Activated T-helper 2 cell treated with anti-CD3 and anti-CD28 coated beads, Interferon-gamma antibody, Interleukin-2, Interleukin-4, amounts not matched to agents 10 μg/mL and 5 μg/mL and 100 μg/mL, durations not matched to agents 14 hours and 24 hours and 36 hours (primary cell): ENCODE results near the gene ZNF546. TPM values are rescaled to one million over a fixed set of nuclear protein-coding genes. Genes with fewer than 3 reads are reported as not detected.
"Not testable (repeated sequence)": the region's sequence is repeated elsewhere in the genome, so short reads cannot be mapped to it uniquely, and the experiment has no call there.

Source experiments
- DNase-seq: peaks from one replicate; pipeline ENCODE4 v3.0.0; 2021; ENCODE audit warnings: low spot score
- H3K27ac Mint-ChIP-seq: one replicate; pipeline ENCODE4 v1.8.0; 2021; ENCODE audit warnings: mixed read lengths
- H3K27me3 Mint-ChIP-seq: one replicate; pipeline ENCODE4 v1.8.0; 2021; ENCODE audit warnings: low read depth, mixed read lengths
- H3K36me3 Mint-ChIP-seq: one replicate; pipeline ENCODE4 v1.8.0; 2021; ENCODE audit warnings: low read depth, mixed read lengths
- H3K4me1 Mint-ChIP-seq: one replicate; pipeline ENCODE4 v1.8.0; 2021; ENCODE audit warnings: low read depth, mixed read lengths
- H3K4me3 Mint-ChIP-seq: one replicate; pipeline ENCODE4 v1.8.0; 2021; ENCODE audit warnings: low read depth, mild to moderate bottlenecking, moderate library complexity, mixed read lengths
- H3K9me3 Mint-ChIP-seq: one replicate; pipeline ENCODE4 v1.8.0; 2021; ENCODE audit warnings: mixed read lengths
- intact Hi-C: fragments of 100-400 bp; cut with micrococcal nuclease; formaldehyde crosslinking; loops from one replicate; pipeline ENCODE4 v1.15.1; 2023
- total RNA-seq: library from RNA; stranded (reverse); gene quantifications from 2 replicates; pipeline ENCODE4 v1.2.3, GENCODE V29; 2022

ZNF546 gene
- total RNA-seq, result 4.6 and 5.2 TPM in 2 replicates

- intact Hi-C loops, result loop anchor here (1.0 to 5.0 kb wide), 3 partner anchors 26 to 93 kb away; partner anchors contain the start of genes PSMC4, ZNF780A and ZNF780B
- Mint-ChIP-seq H3K27me3 (no peaks in the 10 kb centered on the region), H3K4me3 (peak within 1 kb of the TSS; percentile 98), H3K4me1 (peaks cover 28% of the 10 kb centered on the region), H3K27ac (peak within 1 kb of the TSS; percentile 96), H3K36me3 (peaks cover 46% of the 10 kb centered on the region), H3K9me3 (peaks cover 21% of the 10 kb centered on the region)
- DNase-seq, result peak; percentile 89
Measured at GRCh38 chr19:39996811-39997637, at the start of gene ZNF546. ZNF546 (plus strand) TSS chr19:39997060; CDS start chr19:39998327, 1,267 bp downstream.

GRCh38 chr19:39949026-39949747 is 47.7 kb upstream of the ZNF546 start:
- Mint-ChIP-seq H3K9me3 (peaks cover 3% of the 10 kb centered on the region), H3K4me1 (peaks cover 45% of the 10 kb centered on the region), H3K4me3 (no peak overlapping the region), H3K36me3 (peaks cover 19% of the 10 kb centered on the region), H3K27ac (no peak overlapping the region), H3K27me3 (no peaks in the 10 kb centered on the region)
- DNase-seq, result no peak
- intact Hi-C loops, result no loop called here

DNA sequence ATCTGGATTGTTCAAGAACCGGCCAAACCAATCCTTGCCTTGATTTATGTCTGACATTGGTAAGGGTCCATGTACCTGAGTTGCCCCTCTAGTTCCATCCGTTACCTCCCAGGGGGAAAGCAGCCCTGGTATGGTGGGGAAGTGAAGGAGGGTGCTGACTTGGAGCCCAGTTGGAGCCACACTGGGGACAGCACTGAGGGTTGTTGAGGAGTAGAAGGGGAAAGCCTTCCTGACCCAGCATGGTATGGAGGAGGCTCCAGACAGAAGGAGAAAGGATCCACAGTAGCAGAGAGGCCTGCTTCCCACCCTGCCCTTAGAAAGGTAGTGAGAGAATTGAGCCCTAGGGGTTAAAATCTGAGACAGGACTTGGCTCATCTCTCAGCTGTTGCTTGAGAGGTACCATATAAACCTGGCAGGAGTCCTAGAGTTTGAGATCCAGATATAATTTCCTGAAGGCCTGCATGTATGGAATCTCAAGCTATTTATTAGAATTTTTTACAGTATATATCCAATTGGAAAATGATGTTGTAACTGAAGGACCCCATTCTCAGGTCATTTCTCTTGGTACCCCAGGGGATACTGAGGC is 45.7 kb upstream of the ZNF546 start:
- H3K27me3 Mint-ChIP-seq, result no peaks in the 10 kb centered on the region
- peaks cover 42% of the 10 kb centered on the region for H3K4me1 Mint-ChIP-seq
- intact Hi-C loops, result no loop called here
- H3K4me3 Mint-ChIP-seq, result no peak overlapping the region
- H3K27ac Mint-ChIP-seq, result peak overlapping the region; percentile 37
- no peak for DNase-seq
- H3K36me3 Mint-ChIP-seq, result peaks cover 16% of the 10 kb centered on the region
- H3K9me3 Mint-ChIP-seq, result peaks cover 3% of the 10 kb centered on the region

GRCh38 chr19:39951686-39952085 is 45.2 kb upstream of the ZNF546 start:
- Mint-ChIP-seq H3K27me3 (no peaks in the 10 kb centered on the region), H3K36me3 (peaks cover 16% of the 10 kb centered on the region), H3K4me1 (peaks cover 40% of the 10 kb centered on the region), H3K9me3 (peaks cover 3% of the 10 kb centered on the region), H3K27ac (peak overlapping the region; percentile 86), H3K4me3 (no peak overlapping the region)
- intact Hi-C loops, result no loop called here
- DNase-seq, result no peak

DNA sequence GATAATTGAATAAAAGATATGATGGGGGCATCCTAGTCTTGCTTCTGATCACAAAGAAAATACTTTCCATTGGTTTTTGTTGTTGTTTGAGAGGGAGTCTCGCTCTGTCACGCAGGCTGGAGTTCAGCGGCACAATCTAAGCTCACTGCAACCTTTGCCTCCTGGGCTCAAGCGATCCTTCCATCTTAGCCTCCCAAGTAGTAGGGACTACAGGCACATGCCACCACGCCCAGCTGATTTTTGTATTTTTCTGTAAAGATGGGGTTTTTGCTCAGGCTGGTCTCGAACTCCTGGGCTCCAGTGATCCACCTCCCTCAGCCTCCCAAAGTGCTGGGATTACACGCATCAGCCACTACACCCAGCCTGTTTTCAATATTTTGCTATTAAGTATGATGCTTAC is 42.9 kb upstream of the ZNF546 start:
- DNase-seq, result no peak
- no peak overlapping the region for H3K4me3 Mint-ChIP-seq
- peaks cover 3% of the 10 kb centered on the region for H3K9me3 Mint-ChIP-seq
- H3K27me3 Mint-ChIP-seq, result no peaks in the 10 kb centered on the region
- intact Hi-C loops, result no loop called here
- peak overlapping the region; percentile 86 for H3K27ac Mint-ChIP-seq
- H3K4me1 Mint-ChIP-seq, result peaks cover 44% of the 10 kb centered on the region
- H3K36me3 Mint-ChIP-seq, result peaks cover 16% of the 10 kb centered on the region

GRCh38 chr19:39957886-39958285 is 39.0 kb upstream of the ZNF546 start:
- H3K9me3 Mint-ChIP-seq, H3K27me3 Mint-ChIP-seq: not testable (repeated sequence)
- peaks cover 37% of the 10 kb centered on the region for H3K4me1 Mint-ChIP-seq

DNA sequence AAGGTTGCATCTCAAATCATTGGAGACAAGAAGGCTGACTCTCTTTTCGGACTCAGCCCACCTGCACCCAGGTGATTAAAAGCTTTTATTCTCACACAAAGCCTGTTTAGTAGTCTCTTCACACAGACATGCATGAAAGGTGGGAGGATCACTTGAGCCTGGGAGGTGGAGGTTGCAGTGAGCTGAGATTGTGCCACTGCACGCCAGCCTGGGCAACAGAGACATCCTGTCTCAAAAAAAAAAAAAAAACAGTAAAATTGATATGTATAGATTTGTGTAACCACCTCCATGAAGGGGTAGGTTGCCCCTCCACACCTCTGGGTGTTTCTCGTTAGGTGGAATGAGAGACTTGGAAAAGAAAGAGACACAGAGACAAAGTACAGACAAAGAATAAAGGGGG is 37.9 kb upstream of the ZNF546 start:
- H3K4me1 Mint-ChIP-seq, result peaks cover 30% of the 10 kb centered on the region
- H3K27ac Mint-ChIP-seq, result peak overlapping the region; percentile 79
- intact Hi-C loops, H3K4me3 Mint-ChIP-seq, DNase-seq, H3K27me3 Mint-ChIP-seq, H3K36me3 Mint-ChIP-seq, H3K9me3 Mint-ChIP-seq: not testable (repeated sequence)

More at GRCh38 chr19:39957886-39958285, 39.0 kb upstream of the ZNF546 start:
- H3K36me3 Mint-ChIP-seq, DNase-seq, H3K4me3 Mint-ChIP-seq, intact Hi-C loops: not testable (repeated sequence)
- H3K27ac Mint-ChIP-seq, result peak overlapping the region; percentile 49

DNA sequence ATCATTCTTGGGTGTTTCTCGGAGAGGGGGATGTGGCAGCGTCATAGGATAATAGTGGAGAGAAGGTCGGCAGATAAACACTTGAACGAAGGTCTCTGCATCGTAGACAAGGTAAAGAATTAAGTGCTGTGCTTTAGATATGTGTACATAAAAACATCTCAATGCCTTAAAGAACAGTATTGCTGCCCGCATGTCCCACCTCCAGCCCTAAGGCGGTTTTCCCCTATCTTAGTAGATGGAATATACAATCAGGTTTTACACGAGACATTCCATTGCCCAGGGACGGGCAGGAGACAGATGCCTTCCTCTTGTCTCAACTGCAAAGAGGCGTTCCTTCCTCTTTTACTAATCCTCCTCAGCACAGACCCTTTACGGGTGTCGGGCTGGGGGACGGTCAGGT is 37.5 kb upstream of the ZNF546 start:
- H3K4me1 Mint-ChIP-seq, result peaks cover 32% of the 10 kb centered on the region
- H3K9me3 Mint-ChIP-seq, H3K4me3 Mint-ChIP-seq, intact Hi-C loops, DNase-seq, H3K36me3 Mint-ChIP-seq, H3K27me3 Mint-ChIP-seq: not testable (repeated sequence)
- peak overlapping the region; percentile 79 for H3K27ac Mint-ChIP-seq

GRCh38 chr19:39963898-39964297 is 33.0 kb upstream of the ZNF546 start:
- Mint-ChIP-seq H3K36me3 (peaks cover 14% of the 10 kb centered on the region), H3K27ac (no peak overlapping the region), H3K4me3 (no peak overlapping the region), H3K9me3 (no peaks in the 10 kb centered on the region), H3K4me1 (peaks cover 35% of the 10 kb centered on the region), H3K27me3 (no peaks in the 10 kb centered on the region)
- no peak for DNase-seq
- intact Hi-C loops, result no loop called here

DNA sequence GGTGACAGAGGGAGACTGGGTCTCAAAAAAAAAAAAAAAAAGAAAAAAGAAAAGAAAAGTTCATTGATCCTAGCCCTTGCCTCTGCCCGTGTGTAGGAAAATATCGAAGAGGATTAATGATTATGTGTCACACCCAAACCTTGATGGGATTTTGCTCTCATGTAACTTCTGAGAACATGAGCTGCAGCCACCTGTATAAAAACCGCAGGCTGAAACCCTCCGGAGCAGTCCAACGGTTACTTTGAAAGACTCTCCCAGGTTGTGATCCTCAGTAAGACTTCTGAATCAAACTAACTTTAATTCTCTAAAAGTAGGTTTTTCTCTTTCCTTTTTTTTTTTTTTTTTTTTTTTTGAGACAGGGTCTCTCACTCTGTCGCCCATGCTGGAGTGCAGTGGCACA is 30.2 kb upstream of the ZNF546 start:
- H3K4me3 Mint-ChIP-seq, result no peak overlapping the region
- H3K36me3 Mint-ChIP-seq, result peaks cover 21% of the 10 kb centered on the region
- intact Hi-C loops, result no loop called here
- DNase-seq, result no peak
- no peak overlapping the region for H3K27ac Mint-ChIP-seq
- peaks cover 31% of the 10 kb centered on the region for H3K4me1 Mint-ChIP-seq
- H3K27me3 Mint-ChIP-seq, result no peaks in the 10 kb centered on the region
- H3K9me3 Mint-ChIP-seq, result no peaks in the 10 kb centered on the region

- no peak overlapping the region for H3K4me3 Mint-ChIP-seq
- H3K4me1 Mint-ChIP-seq, result peaks cover 39% of the 10 kb centered on the region
- intact Hi-C loops, result no loop called here
- no peak overlapping the region for H3K27ac Mint-ChIP-seq
- no peak for DNase-seq
- H3K36me3 Mint-ChIP-seq, result peaks cover 28% of the 10 kb centered on the region
- no peaks in the 10 kb centered on the region for H3K9me3 Mint-ChIP-seq
- H3K27me3 Mint-ChIP-seq, result no peaks in the 10 kb centered on the region
Measured at GRCh38 chr19:39967561-39967960, 29.3 kb upstream of the ZNF546 start.

DNA sequence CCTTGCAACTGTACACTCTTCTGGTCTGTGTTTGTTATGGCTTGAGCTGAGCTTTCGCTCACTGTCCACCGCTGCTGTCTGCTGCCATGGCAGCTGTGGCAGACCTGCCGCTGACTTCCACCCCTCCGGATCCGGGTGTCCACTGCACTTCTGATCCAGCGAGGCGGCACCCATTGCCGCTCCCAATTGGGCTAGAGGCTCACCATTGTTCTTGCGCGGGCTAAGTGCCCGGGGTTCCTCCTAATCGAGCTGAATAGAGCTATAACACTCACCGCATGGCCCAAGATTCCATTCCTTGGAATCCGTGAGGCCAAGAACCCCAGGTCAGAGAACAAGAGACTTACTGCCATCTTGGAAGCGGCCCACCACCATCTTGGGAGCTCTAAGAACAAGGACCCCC is 28.1 kb upstream of the ZNF546 start:
- intact Hi-C loops, result no loop called here
- Mint-ChIP-seq H3K36me3 (peaks cover 37% of the 10 kb centered on the region), H3K27me3 (no peaks in the 10 kb centered on the region), H3K4me3 (peak overlapping the region; percentile 92), H3K4me1 (peaks cover 44% of the 10 kb centered on the region), H3K27ac (peak overlapping the region; percentile 96), H3K9me3 (no peaks in the 10 kb centered on the region)
- DNase-seq, result no peak

- peaks cover 40% of the 10 kb centered on the region for H3K36me3 Mint-ChIP-seq
- H3K27ac Mint-ChIP-seq, result peak overlapping the region; percentile 96
- intact Hi-C loops, result no loop called here
- H3K4me3 Mint-ChIP-seq, result peak overlapping the region; percentile 92
- H3K9me3 Mint-ChIP-seq, result no peaks in the 10 kb centered on the region
- no peak for DNase-seq
- H3K4me1 Mint-ChIP-seq, result peaks cover 42% of the 10 kb centered on the region
- no peaks in the 10 kb centered on the region for H3K27me3 Mint-ChIP-seq
Measured at GRCh38 chr19:39969266-39969665, 27.6 kb upstream of the ZNF546 start.
